ENCODE data around the gene PTPN1. TPM values are rescaled to one million over a fixed set of nuclear protein-coding genes. Genes with fewer than 3 reads are reported as not detected.

The PTPN1 gene
- total RNA-seq, 4 donors from 2014 or later: 19.9 to 31.4 (median 23.2) TPM

DNA sequence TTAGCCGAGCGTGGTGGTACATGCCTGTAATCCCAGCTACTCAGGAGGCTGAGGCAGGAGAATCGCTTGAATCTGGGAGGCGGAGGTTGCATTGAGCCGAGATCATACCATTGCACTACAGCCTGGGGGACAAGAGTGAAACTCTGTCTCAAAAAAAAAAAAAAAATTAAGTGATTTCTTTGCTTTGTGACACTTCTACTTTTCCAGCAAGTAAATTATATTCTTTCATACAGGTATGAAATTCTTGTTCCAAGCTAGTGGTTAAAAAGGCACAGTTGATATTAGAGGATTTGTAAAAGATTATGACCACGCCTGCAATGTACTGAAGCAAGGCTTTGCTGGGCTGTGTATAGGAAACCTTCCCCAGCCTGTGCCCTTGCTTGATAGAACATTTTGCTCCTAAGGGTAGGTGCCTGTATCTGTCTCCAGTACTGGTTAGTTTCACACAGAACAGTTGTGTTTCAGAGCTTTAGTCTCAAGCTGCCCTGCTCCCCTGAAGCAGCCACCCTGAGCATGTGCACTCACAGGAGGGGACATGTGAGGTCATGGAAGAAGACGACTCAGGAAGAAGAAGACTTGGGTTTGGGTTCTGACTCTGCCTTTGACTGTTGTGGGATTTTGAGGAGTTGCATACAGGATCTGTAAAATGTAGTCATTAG is 10.2 kb downstream of the PTPN1 start:
- TF ChIP-seq, protein P1, sequence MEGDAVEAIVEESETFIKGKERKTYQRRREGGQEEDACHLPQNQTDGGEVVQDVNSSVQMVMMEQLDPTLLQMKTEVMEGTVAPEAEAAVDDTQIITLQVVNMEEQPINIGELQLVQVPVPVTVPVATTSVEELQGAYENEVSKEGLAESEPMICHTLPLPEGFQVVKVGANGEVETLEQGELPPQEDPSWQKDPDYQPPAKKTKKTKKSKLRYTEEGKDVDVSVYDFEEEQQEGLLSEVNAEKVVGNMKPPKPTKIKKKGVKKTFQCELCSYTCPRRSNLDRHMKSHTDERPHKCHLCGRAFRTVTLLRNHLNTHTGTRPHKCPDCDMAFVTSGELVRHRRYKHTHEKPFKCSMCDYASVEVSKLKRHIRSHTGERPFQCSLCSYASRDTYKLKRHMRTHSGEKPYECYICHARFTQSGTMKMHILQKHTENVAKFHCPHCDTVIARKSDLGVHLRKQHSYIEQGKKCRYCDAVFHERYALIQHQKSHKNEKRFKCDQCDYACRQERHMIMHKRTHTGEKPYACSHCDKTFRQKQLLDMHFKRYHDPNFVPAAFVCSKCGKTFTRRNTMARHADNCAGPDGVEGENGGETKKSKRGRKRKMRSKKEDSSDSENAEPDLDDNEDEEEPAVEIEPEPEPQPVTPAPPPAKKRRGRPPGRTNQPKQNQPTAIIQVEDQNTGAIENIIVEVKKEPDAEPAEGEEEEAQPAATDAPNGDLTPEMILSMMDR (IDR thresholded peaks at IDR 0.05; ENCODE audit: low read depth): no peak

DNA sequence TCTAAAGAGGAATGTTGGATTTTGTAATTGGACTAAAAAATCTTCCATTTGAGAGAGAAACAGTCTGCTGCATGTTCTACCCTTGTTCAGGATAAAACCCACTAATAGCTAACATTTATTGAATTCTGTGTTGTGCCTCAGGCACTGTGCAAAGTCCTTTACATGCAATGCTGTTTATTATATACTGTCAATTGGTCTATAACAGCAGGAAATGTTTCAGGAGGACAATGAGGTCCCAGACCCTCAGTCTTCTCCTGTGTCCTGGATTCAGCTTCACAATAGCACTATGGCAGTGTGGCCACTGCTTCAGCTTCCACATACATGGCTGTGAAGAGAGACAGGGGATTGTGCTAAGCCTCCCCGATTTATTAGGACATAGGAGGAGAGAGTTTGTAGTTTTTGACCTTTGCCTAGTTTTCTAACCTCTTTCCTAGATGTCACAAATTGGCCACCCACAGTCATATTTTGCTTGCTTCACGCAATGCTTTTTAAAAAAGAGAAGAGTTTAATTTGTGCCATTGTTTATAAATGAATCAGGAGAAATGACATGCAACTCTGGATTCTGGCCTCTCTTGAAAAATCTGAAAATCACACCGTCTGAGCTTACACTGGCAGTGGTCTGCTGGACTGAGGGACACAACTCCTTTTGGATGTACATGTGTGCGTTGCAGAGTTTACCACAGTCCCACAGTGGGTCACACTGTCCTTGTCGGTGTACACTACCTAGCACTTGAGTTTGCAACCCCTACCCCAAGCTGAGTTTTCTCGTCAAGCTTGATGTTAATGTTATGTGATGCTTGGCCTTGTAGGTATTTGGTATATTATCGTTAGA is 11.3 kb downstream of the PTPN1 start:
- TF ChIP-seq, protein P1 (IDR thresholded peaks at IDR 0.05; ENCODE audit: low read depth): no peak

DNA sequence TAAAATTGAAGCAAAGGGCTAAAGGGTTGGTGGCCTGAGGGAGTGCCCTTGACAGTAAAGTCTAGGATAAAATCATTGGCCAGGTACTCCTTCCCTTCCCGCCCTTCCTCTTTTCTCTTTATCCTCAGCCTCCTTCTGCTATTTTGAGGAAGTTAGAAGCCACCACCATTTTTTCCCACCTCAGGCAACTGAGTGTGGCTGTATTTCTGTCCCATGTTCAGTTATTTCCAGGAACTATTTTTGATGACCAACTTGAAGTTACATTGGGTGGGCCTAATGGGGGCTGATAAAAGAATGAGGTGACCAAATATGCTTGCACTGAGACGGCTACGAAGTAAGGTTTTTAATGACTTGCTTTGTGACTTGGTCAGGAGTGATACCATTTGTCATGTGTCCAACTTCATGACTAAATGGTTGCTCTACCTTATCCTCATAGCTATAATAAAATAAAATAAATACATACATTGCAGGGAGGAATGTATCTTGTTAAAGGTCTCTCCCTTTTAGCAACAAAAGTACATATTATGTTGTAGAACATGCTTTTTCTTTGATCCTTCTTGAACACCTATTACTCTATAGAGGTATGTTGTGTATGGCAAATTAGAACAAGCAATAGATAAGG is 12.0 kb downstream of the PTPN1 start:
- TF ChIP-seq, protein P1 (IDR thresholded peaks at IDR 0.05; ENCODE audit: low read depth): no peak

DNA sequence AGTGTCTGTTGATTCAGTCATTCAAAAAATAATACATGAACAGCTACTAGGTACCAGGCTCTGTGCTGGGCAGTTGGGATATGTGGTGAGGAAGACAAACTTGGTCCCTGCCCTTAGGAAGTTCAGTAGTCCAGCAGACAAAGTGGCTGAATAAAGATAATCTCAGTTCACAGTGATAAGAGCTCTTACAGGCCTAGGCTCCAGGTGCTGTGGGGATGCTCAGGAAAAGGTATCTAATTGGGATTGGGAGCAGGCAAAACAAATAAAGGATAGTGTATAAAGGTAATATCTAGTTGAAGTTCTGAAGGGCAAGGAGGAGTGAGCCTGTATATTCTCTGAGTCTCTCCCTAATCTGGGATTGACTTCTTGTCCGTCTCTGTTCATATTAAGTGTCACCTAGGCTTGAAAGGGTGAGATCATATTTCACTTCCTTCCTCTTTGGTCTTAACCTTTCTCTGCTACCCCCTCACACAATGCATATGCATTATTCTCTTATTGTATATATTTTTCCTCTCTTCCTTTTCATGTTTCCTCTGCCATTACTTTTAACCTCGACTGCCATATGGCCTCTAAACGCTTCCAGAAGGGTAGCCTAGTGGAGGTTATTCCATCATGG is 13.5 kb downstream of the PTPN1 start:
- TF ChIP-seq, protein P1 (IDR thresholded peaks at IDR 0.05; ENCODE audit: low read depth): no peak

DNA sequence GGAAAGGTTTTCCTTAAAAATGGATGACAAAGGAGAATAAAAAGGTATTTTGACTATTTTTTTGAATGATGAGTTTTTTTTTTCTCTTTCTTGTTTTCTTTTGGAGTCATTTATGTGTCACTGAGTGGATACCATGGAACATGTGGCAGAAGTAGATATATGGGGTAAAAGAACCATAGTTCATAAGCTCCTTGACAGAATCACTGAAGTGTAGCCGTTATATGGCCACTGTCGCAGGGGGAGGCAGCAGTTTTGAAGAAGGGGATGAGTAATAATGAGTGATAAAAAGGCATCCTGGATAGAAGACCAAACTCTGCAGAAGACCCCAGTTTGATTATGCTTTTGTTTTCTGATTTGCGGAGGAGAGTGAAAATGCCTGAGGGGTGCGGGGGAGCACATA is 15.5 kb downstream of the PTPN1 start:
- TF ChIP-seq, protein P1 (IDR thresholded peaks at IDR 0.05; ENCODE audit: low read depth): no peak

DNA sequence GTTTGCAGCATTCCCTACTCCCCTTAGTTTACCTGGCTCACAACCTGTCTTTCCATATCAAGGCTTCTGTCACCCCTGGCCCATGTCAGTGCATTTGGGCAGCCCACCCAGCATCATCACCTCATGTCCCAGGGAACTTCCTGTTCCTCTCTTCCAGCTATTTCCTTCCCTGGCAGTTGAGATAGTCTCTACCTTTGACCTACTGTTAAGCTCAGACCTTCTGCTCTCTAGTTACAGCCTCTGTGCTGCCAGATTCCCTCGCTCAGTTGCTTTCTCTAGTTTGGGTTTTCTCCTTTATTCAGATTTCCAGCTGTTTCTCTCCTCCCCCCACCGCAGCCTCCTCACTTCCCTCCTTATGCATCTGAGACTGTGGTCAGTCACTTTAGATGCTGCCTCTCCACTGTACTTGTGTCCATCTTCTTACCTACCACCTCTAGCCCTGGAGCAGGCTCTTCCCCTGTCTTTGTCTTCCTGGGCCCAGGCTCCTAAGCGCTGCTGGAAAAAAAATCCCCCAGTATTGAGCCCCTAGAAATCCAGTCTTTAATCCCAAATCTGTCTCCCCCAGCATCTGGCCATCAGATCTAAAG is 16.3 kb downstream of the PTPN1 start:
- TF ChIP-seq, protein P1 (IDR thresholded peaks at IDR 0.05; ENCODE audit: low read depth): no peak
